HUES6 (cell line): ENCODE measurements around the gene ERBIN.
A peak's percentile ranks its signal among the peaks of the same experiment; 100 is the strongest.
"Not testable (repeated sequence)": the region's sequence is repeated elsewhere in the genome, so short reads cannot be mapped to it uniquely, and the experiment has no call there.

Experiments
- H3K27ac ChIP-seq: 2 replicates; pipeline ENCODE4 v1.7.0; 2013; ENCODE audit warnings: low read depth, mild to moderate bottlenecking, low read length, inconsistent platforms
- H3K27me3 ChIP-seq: 2 replicates; pipeline ENCODE4 v1.6.1; 2013; ENCODE audit warnings: low read length; ENCODE audit not compliant: control insufficient read depth, insufficient read depth
- H3K36me3 ChIP-seq: 2 replicates; pipeline ENCODE4 v1.6.1; 2013; ENCODE audit warnings: low read length; ENCODE audit not compliant: control insufficient read depth, insufficient read depth
- H3K4me1 ChIP-seq: 2 replicates; pipeline ENCODE4 v1.6.1; 2013; ENCODE audit warnings: low read length; ENCODE audit not compliant: control insufficient read depth, insufficient read depth
- H3K4me3 ChIP-seq: 2 replicates; pipeline ENCODE4 v1.5.1; 2013; ENCODE audit warnings: low read depth, low read length
- H3K9ac ChIP-seq: one replicate; pipeline ENCODE4 v1.6.1; 2013; ENCODE audit warnings: mild to moderate bottlenecking, low read length
- H3K9me3 ChIP-seq: 2 replicates; pipeline ENCODE4 v1.6.1; 2013; ENCODE audit warnings: low read depth, low read length; ENCODE audit not compliant: control insufficient read depth, insufficient read depth

Gene ERBIN, protein sequence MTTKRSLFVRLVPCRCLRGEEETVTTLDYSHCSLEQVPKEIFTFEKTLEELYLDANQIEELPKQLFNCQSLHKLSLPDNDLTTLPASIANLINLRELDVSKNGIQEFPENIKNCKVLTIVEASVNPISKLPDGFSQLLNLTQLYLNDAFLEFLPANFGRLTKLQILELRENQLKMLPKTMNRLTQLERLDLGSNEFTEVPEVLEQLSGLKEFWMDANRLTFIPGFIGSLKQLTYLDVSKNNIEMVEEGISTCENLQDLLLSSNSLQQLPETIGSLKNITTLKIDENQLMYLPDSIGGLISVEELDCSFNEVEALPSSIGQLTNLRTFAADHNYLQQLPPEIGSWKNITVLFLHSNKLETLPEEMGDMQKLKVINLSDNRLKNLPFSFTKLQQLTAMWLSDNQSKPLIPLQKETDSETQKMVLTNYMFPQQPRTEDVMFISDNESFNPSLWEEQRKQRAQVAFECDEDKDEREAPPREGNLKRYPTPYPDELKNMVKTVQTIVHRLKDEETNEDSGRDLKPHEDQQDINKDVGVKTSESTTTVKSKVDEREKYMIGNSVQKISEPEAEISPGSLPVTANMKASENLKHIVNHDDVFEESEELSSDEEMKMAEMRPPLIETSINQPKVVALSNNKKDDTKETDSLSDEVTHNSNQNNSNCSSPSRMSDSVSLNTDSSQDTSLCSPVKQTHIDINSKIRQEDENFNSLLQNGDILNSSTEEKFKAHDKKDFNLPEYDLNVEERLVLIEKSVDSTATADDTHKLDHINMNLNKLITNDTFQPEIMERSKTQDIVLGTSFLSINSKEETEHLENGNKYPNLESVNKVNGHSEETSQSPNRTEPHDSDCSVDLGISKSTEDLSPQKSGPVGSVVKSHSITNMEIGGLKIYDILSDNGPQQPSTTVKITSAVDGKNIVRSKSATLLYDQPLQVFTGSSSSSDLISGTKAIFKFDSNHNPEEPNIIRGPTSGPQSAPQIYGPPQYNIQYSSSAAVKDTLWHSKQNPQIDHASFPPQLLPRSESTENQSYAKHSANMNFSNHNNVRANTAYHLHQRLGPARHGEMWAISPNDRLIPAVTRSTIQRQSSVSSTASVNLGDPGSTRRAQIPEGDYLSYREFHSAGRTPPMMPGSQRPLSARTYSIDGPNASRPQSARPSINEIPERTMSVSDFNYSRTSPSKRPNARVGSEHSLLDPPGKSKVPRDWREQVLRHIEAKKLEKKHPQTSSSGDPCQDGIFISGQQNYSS (N-terminal part only)

DNA sequence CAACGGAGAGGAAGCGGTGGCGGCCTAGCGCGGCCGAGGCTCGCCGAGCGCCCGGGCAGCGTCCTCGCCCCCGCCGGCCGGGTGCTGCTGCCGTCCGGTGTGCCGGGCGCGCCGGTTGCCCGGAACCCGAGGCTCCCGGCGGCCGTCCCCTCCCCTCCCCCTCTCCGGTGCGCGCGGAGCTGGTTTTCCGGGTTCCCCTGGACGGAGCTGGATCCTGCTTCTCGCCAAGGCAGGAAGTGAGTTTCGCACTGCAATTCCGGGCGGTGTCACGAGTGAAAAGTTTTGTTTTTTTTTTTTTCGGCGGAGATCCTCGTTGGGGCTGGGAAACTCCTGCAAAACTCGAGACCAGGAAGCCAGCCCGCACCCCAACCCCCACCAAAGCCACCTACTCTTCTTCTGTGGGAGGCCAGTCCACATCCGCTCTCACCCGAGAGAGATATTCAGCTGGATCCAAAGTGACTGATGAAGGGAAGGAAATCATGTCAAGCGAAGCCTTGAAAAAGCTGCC, at the start of gene ERBIN:
TSS of gene ERBIN (plus strand) at position 300 of the 508 bp plus-strand sequence. CDS start 66,144 bp downstream, outside the sequence.
- Histone ChIP-seq H3K27me3 (peaks cover 23% of the 10 kb centered on the region), H3K9ac (peak within 1 kb of the TSS; percentile 99), H3K9me3 (no peaks in the 10 kb centered on the region), H3K27ac (peak within 1 kb of the TSS; percentile 94), H3K36me3 (0 out of 2 replicates have a peak, but pooled peaks cover 4% of the 10 kb centered on the region), H3K4me3 (peak within 1 kb of the TSS; percentile 92), H3K4me1 (peaks cover 8% of the 10 kb centered on the region; the same call in 1 of the 2 replicates)

DNA sequence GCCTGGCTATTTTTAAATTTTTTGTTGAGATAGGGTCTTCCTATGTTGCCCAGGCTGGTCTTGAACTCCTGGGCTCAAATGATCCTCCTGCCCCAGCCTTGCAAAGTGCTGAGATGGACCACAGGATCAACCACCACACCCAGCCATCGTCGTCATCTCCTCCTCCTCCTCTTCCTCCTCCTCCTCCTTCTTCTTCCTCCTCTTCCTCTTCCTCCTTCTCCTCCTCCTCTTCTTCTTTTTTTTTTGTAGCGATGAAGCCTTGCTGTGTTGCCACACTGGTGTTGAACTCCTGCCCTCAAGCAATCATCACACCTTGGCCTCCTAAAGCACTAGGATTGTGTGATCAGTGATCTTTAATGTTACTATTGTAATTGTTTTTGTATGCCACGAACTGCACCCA, 49.4 kb upstream of the ERBIN start:
- Histone ChIP-seq H3K36me3 (no peaks in the 10 kb centered on the region), H3K4me1 (no peaks in the 10 kb centered on the region), H3K9ac (no peak overlapping the region), H3K9me3 (0 out of 2 replicates have a peak, but pooled peaks cover 2% of the 10 kb centered on the region), H3K27me3 (no peaks in the 10 kb centered on the region), H3K4me3 (no peak overlapping the region), H3K27ac (no peak overlapping the region)

GRCh38 chr5:65879668-65880256, 46.6 kb upstream of the ERBIN start:
- not testable (repeated sequence) for H3K27ac ChIP-seq, H3K27me3 ChIP-seq

DNA sequence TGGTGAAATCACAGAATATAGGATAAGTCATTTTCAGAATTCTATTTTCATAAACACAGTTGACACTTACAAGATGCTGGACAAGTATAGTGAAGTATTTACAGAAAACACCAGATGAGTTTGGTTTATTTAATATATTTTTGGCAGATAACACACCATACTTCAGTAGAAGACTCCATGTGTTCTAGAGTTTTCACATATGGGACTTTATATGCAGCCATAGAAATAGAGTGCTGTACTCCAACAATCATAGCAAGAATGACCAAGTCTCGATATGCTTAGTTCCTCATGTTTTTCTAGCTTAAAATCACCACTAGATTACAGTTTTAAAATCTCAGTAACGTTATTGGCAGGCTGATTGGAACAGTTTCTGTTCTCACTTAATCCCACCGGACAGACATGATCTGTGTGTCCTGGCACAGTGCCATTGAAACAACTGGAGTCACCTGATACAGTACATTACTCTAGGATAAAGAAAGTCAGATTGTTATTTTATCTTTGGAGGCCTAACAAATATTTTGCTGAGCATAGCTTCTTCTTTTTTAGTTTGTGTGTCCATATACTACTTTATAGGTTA, 45.8 kb upstream of the ERBIN start:
- Histone ChIP-seq H3K27ac (no peak overlapping the region), H3K4me1 (no peaks in the 10 kb centered on the region), H3K27me3 (no peaks in the 10 kb centered on the region), H3K9ac (no peak overlapping the region), H3K9me3 (0 out of 2 replicates have a peak, but pooled peaks cover 2% of the 10 kb centered on the region), H3K36me3 (no peaks in the 10 kb centered on the region), H3K4me3 (no peak overlapping the region)

More at GRCh38 chr5:65879668-65880256, 46.6 kb upstream of the ERBIN start:
- not testable (repeated sequence) for H3K9me3 ChIP-seq, H3K4me1 ChIP-seq, H3K9ac ChIP-seq, H3K4me3 ChIP-seq, H3K36me3 ChIP-seq

GRCh38 chr5:65882278-65882677, 44.1 kb upstream of the ERBIN start:
- H3K36me3 ChIP-seq = no peaks in the 10 kb centered on the region

GRCh38 chr5:65883461-65883860, 42.9 kb upstream of the ERBIN start:
- H3K27ac ChIP-seq = no peak overlapping the region
- no peak overlapping the region for H3K9ac ChIP-seq
- H3K27me3 ChIP-seq = no peaks in the 10 kb centered on the region
- H3K4me3 ChIP-seq = no peak overlapping the region
- no peaks in the 10 kb centered on the region for H3K36me3 ChIP-seq
- no peaks in the 10 kb centered on the region for H3K4me1 ChIP-seq
- no peaks in the 10 kb centered on the region for H3K9me3 ChIP-seq

More at GRCh38 chr5:65882278-65882677, 44.1 kb upstream of the ERBIN start:
- Histone ChIP-seq H3K4me3 (no peak overlapping the region), H3K27ac (no peak overlapping the region), H3K9me3 (0 out of 2 replicates have a peak, but pooled peaks cover 2% of the 10 kb centered on the region), H3K27me3 (no peaks in the 10 kb centered on the region), H3K9ac (no peak overlapping the region), H3K4me1 (no peaks in the 10 kb centered on the region)

DNA sequence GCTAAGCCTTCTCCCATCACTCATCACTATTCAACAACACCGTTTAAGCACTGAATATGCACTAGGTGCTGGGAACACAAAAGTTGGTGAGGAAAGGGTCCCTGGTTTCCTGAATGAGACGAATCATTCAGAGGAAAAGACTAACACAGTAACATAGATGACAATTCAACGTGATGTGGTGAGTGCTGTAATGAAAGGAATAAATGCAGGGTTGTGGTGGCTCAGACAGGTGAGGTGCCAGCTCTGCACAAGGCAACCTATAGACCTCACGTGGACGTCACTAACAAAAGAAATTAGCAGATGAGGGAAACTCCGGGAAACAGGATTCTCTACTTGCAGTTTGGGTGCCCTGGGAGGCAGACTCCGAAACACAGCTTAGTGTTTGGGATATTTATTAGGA, 40.0 kb upstream of the ERBIN start:
- H3K4me1 ChIP-seq = no peaks in the 10 kb centered on the region
- no peak overlapping the region for H3K9ac ChIP-seq
- H3K27me3 ChIP-seq = no peaks in the 10 kb centered on the region
- H3K27ac ChIP-seq = no peak overlapping the region
- H3K4me3 ChIP-seq = no peak overlapping the region
- no peaks in the 10 kb centered on the region for H3K36me3 ChIP-seq
- no peaks in the 10 kb centered on the region for H3K9me3 ChIP-seq

DNA sequence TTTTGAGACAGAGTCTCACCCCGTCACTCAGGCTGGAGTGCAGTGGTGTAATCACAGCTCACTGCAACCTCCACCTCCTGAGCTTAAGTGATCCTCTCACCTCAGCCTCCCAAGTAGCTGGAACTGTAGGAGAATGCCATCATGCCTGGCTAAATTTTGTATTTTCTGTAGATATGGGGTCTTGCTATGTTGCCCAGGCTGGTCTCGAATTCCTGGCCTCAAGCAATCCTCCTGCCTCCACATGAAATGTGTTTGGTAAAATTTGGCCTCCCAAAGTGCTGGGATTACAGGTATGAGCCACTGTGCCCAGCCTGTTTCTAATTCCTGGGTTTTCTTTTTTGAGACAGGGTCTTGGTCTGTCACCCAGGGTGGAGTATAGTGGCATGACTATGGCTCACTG, 34.4 kb upstream of the ERBIN start:
- H3K4me3 ChIP-seq, H3K9ac ChIP-seq, H3K27ac ChIP-seq, H3K27me3 ChIP-seq, H3K9me3 ChIP-seq, H3K36me3 ChIP-seq: not testable (repeated sequence)
- H3K4me1 ChIP-seq = peaks cover 10% of the 10 kb centered on the region

DNA sequence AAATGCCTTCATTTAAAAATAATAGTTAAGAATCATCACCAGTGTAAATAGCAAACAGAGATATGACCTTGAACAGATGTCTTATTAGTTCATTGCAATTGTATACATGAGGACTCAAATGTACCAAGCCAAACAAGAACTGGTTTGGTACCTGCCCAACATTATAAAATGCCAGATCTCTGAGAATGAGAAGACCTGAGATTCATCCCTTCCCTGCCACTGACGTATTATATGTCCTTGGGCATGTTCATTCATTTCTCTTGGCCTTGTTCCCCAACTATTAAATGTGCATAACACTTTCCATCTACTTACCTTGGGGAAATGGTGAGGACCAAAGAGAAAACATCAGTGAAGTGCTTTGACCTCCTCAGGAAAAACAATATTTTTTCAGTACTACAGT, 33.6 kb upstream of the ERBIN start:
- H3K27me3 ChIP-seq = no peaks in the 10 kb centered on the region
- no peak overlapping the region for H3K27ac ChIP-seq
- no peaks in the 10 kb centered on the region for H3K36me3 ChIP-seq
- peaks cover 10% of the 10 kb centered on the region for H3K4me1 ChIP-seq
- H3K9me3 ChIP-seq = no peaks in the 10 kb centered on the region
- no peak overlapping the region for H3K4me3 ChIP-seq
- no peak overlapping the region for H3K9ac ChIP-seq
